Measurements from ENCODE around the gene VPS9D1.
A peak's percentile ranks its signal among the peaks of the same experiment; 100 is the strongest.

VPS9D1 gene, protein sequence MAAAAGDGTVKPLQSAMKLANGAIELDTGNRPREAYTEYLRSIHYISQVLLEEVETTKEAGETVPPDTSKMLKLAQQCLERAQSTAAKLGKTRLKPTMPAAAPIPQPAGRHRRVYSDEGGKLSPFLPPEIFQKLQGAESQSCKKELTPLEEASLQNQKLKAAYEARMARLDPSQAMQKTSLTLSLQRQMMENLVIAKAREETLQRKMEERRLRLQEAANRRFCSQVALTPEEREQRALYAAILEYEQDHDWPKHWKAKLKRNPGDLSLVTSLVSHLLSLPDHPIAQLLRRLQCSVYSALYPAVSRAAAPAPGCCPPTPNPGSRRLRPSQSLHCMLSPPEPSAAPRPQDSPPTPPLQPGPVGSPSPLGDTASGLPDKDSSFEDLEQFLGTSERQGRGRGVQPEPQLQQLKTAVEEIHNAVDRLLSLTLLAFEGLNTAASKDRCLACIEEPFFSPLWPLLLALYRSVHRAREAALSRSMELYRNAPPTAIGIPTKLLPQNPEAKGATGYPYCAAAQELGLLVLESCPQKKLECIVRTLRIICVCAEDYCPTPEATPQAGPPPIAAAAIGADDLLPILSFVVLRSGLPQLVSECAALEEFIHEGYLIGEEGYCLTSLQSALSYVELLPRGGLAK

DNA sequence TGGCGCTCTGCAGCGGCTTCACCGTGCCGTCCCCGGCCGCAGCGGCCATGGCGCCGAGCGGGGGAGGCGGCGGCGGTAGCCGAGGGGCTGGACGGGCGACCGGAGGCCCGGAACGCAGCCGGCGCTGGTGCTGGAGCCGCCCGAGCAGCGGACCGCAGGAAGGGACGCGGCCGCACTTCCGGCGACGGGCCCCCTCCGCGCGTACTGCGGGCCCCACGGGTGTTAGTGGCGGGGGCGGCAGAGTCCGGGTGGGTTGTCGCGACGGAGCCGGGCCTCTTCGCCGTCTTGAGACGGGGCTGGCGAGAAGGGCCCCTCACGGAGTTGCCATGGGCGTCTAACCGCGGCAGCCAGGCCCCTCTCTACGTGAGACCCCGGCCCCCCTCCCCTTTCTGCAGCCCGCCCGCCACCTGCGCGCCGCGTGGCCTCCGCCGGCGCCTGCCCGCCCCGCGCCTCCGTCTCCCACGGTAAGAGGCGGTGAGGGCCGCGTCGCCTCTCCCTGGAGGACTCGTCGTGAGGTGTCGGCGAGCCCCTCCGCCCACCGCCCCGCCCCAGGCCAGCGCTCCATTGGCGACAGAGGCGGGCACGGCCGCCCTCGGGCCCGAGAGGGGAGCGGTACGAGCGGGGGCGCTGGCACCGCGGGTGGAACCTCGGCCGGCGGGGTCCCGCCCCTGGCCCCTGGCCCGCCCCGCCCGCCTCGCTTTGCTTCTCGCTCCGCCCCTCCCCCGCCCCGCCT, at the start of gene VPS9D1, which contains the start of gene ZNF276:
Gene VPS9D1, minus strand, starts transcription at position 86 of the 733 bp plus-strand sequence. Its CDS starts 37 bp downstream, at position 49.
Gene ZNF276, plus strand, starts transcription at position 725 of the 733 bp plus-strand sequence. CDS start 104 bp downstream, outside the sequence.
- peak; percentile 41 for DNase-seq

DNA sequence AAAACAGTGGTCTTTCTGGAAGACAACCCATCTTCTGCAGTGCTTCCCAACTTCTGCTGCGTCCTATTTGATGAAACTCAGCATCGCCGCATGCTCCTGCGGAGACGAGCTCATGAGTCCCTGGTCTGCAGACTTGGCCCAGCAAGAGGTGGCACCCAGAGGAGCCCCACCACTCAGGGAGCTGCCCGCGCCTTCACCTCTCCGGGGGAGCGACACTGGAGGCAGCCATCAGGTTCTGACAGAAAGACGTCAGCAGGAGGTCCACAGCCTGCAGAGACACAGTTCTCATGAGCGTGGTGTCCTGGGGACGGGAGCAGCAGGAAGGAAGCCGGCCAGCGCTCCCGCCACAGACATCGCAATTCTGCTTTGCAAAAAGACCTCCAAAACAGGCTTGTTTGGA, 49.7 kb upstream of the VPS9D1 start:
- no peak for DNase-seq

DNA sequence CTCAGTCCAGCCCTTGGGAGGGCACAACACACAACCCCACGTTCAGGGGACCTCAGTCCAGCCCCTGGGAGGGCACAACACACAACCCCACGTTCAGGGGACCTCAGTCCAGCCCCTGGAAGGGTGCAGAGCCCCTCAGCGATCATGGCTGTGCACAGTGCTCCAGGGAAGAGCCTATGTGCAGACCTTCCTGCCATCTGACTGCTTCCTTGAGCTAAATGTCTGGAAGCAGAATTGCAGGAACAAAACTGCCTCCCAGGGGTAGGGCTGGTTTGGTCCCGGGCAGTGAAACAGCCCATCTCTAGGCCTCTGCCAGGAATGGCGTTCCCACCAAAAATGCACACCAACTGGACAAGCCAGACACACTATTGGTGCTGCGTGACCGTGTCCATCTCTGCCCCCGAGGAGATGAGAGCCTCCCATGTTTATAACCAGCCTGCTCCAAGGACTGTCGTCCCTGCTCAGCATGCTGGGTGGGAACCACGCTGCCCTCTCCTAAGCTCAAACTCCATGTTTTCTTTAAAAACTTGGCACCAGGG, 44.7 kb upstream of the VPS9D1 start:
- DNase-seq, result no peak

DNA sequence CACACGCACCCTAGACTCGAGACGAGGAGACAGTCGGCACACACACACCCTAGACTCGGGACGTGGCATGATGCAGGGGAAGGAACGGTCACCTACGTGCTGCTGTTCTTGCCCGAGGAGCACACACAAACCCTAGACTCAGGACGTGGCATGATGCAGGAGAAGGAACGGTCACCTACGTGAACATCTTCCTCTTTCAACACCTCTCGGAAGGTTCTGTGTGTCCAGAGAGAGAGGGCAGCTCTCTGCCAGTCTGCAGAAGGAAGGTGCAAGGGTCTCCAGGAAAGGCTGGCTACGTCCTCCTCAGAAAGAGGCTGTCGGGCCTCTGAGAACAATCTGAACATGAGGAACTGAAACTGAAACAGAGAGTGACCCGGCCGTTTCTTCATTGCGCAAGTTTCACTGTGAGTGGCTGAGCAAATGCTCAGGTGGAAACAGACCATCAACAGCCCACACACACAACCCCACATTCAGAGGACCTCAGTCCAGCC, 44.1 kb upstream of the VPS9D1 start:
- no peak for DNase-seq

DNA sequence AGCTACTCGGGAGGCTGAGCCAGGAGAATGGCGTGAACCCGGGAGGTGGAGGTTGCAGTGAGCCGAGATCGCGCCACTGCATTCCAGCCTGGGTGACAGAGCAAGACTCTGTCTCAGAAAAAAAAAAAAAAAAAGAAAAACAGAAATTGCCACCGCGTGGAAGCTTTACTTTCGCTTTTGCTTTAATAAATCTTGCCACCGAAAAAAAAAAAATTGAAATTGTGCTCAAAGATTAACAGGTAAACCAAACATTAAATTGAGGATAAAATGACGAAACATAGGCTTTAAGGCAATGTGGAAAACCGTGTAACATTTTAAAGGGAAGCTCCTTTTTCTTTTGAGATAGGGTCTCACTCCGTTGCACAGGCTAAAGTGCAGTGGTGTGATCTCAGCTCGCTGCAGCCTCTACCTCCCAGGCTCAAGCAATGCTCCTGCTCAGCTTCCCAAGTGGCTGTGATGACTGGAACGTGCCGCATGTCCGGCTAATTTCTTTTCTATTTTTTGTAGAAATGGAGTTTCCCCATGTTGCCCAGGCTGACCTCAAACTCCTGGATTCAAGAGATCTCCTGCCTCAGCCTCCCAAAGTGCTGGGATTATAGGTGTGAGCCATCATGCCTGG, 40.7 kb upstream of the VPS9D1 start:
- DNase-seq, result no peak

DNA sequence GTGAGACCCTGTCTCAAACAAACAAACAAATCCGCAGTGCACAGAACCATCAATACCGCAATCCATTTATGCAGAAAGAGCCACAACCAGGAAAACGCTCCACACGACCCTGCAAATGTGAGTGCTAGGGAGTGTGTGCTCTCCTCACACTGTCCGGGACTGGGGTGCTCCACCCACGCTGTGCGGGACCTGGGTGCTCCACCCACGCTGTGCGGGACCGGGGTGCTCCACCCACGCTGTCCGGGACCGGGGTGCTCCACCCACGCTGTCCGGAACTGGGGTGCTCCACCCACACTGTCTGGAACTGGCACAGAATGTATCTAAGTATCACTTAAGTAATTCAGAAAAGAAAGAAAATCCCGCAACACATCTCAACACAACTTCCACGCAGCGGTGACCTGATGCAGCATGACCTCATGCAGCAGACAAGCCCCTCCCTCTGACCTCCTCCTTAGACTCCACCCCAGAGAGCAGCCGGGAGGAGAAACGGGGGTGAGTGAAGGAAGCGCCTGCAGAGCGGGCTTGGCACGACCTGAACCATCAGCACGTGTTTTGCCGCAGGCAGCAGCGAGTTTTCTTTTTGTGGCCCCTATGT, 39.1 kb upstream of the VPS9D1 start:
- no peak for DNase-seq

DNA sequence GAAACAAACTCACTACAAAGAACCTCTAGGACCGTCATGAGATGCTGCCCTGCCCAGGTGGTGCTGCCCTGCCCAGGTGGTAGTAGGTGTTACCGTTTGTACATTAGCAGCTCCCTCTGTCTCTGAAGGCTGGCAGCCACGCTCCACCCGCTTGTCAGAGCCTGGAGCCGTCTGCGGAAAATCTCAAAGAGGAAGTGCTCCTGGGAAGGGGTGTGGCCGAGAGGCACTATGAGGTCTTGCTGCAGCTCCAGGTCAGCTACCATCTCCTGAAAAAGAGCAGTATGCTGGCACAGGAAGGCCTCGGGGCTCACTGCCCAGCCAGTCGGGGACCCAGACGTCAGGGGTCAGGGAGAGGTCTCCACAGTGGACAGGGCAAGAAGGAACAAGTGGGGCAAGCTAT, 28.9 kb upstream of the VPS9D1 start:
- DNase-seq, result no peak

DNA sequence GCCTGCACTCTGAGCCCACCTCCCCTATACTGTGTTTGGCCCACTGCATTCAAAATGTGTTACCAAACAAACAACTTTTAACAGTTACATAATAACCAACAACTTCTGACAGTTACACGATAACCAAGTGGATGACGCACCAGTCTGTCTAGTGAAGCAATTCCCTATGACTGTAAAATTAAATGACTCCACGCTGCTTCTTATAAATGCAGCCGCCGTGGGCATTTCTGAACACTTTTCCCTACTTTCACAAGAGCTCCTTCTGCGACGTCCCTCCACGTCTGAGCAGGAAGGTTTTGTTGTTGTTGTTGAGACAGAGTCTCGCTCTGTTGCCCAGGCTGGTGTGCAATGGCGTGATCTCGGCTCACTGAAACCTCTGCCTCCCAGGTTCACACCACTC, 28.2 kb upstream of the VPS9D1 start:
- DNase-seq, result no peak

DNA sequence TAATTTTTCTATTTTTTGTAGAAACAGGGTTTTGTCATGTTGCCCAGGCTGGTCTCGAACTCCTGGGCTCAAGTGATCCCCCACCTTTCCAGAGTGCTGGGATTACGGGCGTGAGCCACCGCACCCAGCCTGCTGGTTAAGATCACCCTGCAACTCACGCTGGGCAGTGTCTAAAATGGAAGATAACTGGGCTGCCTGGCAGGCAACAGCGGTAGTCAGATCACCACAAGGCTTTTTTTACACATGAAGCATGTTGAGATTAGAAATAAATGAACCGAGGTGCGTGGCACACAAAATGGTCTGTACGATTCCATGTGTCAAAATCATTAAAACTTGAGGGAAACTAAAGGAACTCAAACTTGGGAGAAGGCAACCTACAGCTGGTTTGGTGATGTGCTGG, 27.4 kb upstream of the VPS9D1 start:
- no peak for DNase-seq

DNA sequence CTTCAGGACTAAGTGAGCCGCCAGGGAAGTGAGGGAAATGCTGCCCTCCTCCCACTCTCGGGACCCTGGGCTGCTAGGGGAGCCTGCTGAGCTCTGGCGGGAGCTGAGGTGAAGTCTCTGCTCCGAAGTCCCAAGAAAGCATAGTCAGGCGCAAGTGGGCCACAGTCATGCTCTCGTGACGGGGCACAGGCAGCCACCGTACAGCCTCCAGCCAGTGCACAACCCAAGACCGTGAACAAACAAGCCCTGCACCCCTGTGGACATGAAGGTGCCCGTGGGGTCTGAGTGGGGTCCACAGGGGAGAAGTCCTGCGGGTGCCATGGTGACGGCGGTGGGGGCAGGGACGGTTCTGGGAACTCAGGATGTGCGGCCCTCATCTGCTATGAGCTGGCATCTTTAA, 25.3 kb upstream of the VPS9D1 start:
- no peak for DNase-seq

DNA sequence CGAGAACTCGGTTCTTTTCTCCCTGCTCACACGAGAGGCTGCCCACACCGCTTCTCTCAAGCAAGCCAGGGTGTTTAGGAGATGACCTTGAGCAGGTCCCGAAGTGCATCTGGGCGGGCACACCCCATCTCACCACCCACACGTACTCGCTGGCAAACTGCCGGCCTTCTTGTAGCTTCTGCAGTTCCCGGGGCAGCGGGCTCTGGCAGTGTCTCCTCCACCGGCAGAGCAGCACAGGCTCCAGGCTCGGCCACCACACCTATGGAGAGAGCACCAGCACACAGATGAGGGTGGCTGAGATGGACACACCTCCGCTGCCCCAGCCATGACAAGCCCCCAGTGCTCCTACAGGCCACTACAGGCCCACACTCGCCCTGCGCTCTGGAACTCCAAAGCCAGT, 24.1 kb upstream of the VPS9D1 start:
- no peak for DNase-seq

DNA sequence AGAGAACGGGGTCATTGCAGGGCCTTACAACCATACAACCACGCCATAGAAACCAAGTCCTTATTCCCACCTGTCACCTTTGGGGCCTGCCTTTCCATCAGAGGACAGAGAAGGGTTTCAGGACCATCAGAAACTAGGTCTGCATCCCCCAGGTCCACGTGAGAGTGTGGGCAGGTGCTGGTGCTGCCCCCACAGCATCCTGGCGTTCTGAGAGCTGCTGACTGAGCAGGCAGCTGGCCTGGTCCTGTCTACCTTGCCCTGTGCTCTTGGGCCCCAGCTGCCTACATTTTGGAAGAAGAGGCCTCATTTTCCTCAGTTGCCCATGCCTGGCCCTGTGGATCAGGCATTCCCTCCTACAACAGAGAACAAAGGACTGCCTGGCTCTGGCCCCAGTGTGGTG, 22.2 kb upstream of the VPS9D1 start:
- DNase-seq, result no peak

DNA sequence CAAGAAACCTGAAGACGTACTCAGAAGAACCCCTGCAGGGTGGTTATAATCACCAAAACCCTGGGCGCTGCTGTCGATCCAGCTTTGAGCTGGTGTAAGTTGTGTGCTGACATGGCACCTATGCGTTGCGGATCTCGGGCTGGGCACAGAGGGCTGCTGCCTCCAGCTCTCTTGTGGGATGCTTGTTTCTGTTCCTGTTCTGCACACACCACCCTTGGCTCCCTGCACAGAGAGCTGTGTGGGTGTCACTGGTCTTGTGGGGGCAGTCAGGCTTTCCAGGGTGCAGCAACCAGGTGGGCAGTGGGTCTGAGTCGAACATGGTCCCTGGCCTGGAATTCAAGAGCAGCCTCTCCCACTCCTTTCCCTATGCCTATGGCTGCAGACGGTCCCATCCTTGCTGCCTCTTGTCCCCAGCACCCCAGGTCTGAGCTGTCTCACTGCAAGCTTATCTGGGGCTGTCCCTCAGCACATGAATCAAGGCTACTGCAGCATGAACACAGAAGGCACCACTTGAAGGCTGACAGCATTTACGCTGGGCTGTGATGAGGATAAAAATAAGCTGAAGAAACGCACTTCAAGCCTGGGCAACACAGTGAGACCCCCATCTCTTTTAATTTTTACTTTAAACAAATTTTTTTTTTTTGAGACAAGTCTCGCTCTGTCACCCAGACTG, 20.8 kb upstream of the VPS9D1 start:
- no peak for DNase-seq

DNA sequence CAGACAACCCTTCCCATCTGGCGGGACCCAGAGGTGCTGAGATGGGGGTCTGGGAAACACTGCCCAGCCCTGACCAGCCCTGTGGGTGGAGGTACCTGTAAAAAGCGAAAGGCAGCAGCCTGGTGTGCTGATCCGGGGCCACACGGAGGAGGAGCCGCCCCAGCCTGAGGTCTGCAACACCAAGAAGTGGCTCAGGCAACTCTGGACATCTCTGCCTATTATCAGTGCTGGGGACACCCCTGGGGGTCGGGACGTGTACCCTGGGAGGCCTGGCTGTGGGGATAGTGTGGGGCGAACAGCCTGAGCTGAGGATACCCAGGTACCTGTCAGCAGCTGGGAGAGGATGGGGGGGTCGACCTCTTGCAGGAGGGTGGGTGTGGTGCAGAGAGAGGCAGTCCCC, 18.7 kb upstream of the VPS9D1 start:
- DNase-seq, result no peak

DNA sequence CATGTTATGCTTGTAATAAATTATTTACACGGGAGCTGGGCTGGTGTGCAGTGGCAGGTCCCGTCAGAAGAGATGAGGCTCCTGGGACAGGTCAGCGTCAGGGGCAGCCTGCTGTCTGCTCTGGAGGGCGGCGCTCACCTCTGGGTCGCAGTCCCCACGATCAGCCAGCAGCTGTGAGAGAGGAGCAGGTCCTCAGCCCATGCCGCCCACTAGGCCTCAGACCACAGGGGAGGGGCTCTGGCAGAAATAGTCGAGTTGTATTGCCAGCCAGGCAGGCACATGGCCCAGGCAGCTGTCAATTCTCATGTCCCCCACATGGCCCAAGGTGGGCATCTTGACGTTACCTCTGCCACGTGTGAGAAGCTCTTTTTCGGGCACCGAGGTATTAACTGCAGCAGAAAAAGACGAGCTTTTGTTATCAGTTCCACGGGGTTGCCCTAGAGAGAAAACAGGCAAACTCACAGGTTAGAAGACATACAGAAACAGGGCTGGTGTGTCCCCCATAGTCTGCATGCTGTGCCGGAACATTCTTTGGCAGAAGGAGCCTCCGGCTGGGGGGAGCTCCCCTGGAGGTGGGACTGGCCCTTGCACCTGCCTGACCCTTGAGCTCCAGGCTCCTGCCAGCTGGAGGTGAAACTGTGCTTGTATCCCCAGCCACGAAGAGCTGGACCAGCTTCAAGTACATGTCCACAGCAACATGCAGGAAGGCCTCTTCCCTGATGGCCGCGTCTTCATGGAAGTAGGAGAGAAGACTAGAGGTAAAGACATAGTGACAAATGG, 18.0 kb upstream of the VPS9D1 start:
- no peak for DNase-seq

DNA sequence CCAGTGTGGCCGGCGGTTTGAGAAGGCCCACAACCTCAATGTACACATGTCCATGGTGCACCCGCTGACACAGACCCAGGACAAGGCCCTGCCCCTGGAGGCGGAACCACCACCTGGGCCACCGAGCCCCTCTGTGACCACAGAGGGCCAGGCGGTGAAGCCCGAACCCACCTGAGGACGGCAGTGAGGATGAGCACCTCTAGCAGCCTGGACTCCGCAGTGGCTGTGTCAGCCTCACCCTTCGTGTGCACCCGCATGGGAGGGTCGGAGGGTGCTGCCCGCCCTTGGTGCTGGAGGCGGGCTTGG, 17.3 kb upstream of the VPS9D1 start:
- no peak for DNase-seq

DNA sequence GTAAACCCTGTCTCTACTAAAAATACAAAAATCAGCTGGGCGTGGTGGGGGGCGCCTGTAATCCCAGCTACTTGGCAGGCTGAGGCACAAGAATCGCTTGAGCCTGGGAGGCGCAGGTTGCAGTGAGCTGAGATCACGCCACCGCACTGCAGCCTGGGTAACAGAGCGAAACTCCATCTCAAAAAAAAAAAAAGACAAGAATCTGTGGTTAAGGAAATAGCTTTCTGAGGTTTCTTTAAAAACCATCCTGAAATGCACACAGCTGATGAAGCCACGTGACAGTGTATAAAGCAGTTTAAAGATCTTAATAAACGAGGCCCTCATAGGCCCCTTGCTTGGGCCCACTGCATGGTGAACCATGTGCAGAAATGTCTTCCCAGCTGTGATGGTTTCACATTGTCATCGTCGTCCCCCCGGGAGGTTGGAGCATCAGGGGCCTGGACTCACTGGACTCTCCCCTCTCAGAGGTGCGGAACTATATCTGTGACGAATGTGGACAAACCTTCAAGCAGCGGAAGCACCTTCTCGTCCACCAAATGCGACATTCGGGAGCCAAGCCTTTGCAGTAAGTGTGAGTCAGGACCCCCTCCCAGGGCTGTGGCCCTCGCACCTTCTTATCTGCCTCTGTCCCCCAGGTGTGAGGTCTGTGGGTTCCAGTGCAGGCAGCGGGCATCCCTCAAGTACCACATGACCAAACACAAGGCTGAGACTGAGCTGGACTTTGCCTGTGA, 16.8 kb upstream of the VPS9D1 start:
- DNase-seq, result no peak

DNA sequence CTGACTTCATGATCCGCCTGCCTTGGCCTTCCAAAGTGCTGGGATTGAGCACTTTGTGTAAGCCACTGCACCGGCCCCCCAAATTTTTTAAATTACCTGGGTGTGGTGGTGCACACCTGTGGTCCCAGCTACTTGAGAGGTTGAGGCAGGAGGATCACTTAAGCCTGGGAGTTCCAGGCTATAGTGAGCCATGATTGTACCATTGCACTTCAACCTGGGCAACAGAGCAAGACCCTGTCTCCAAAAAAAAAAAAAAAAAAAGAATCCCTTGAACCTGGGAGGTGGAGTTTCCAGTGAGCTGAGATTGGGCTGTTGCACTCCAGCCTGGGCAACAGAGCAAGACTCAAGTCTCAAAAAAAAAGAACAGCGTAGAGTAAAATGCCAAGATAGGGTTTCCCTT, 15.9 kb upstream of the VPS9D1 start:
- no peak for DNase-seq

DNA sequence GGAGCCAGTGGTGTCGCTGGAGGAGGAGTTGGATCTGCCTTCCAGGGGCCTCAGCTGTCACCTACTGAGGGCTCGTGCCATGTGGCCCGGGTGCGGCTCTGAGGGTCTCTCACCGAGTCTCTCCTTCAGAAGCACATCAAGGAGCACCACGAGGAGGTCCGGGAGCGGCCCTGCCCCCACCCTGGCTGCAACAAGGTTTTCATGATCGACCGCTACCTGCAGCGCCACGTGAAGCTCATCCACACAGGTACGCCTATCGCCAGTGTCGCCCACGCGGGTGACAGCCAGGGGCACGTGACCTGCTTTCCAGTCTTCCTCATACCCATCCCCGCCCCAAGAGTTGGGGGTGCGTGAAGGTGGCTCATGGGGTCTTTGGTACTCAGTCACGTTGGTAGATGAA, 13.1 kb upstream of the VPS9D1 start:
- DNase-seq, result no peak

DNA sequence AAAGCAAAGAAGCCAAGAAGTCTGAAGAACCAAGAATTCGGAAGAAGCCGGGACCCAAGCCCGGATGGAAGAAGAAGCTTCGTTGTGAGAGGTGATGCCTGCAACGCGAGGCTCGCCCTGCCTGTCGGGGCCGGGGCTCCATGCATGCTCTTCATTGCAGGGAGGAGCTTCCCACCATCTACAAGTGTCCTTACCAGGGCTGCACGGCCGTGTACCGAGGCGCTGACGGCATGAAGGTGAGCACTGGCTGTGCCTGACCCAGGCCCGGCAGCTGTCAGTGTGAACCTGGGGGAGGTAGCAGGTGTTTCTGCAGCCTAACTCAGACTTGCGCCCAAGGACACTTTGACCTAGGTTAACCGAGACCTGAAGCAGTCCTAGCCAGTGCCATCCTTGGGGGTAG, 12.6 kb upstream of the VPS9D1 start:
- no peak for DNase-seq

DNA sequence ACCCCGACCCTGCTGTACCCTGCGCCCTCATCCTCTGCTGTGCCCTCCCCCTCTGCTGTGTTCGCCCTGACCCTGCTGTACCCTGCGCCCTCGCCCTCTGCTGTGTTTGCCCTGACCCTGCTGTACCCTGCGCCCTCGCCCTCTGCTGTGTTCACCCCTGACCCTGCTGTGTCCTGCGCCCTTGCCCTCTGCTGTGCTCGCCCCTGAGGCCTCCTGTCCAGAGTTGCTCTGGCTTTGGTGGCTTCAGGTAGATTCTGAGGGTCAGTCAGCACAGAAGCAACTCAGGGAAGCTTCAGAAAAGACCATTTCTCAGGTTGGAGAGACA, 12.2 kb upstream of the VPS9D1 start:
- DNase-seq, result no peak

All from amniotic stem cell (primary cell).